Natural killer cell (primary cell): ENCODE data around the gene SVOPL. TPM values are rescaled to one million over a fixed set of nuclear protein-coding genes. Genes with fewer than 3 reads are reported as not detected.

Experiments
- ATAC-seq, 3 donors: fragments of 150-1000 bp in 2 of 3; fragments of 200-7000 bp in 1 of 3; cut with Tn5 transposase; 1 replicate in 1 of 3; 2 replicates in 2 of 3; pipeline ENCODE4 v1.10.0; 2021; ENCODE audit warnings: mild to moderate bottlenecking in 2 of 3, moderate library complexity in 2 of 3
- DNase-seq, 2 donors: peaks; one replicate each; pipeline versions ENCODE4 v3.0.0 to v3.0.0-alpha.2; 2013 to 2021; ENCODE audit warnings: mixed read lengths in 1 of 2
- H3K27ac ChIP-seq: one replicate; pipeline ENCODE4 v1.5.1; 2013; ENCODE audit warnings: mild to moderate bottlenecking, low read length
- H3K27me3 ChIP-seq: one replicate; pipeline ENCODE4 v1.6.1; 2013; ENCODE audit warnings: low read length; ENCODE audit not compliant: control insufficient read depth, insufficient read depth
- H3K36me3 ChIP-seq: one replicate; pipeline ENCODE4 v1.6.1; 2013; ENCODE audit warnings: low read length; ENCODE audit not compliant: control insufficient read depth, insufficient read depth
- H3K4me1 ChIP-seq: one replicate; pipeline ENCODE4 v1.6.1; 2013; ENCODE audit warnings: low read length; ENCODE audit not compliant: control insufficient read depth, insufficient read depth
- H3K4me3 ChIP-seq: one replicate; pipeline ENCODE4 v1.5.1; 2013; ENCODE audit warnings: low read length
- H3K9me3 ChIP-seq: one replicate; pipeline ENCODE4 v1.6.1; 2013; ENCODE audit warnings: low read length; ENCODE audit not compliant: control insufficient read depth, insufficient read depth
- H3K27ac Mint-ChIP-seq, 2 donors: one replicate each; pipeline ENCODE4 v1.8.0; 2022; ENCODE audit warnings: mild to moderate bottlenecking in 2 of 2, mixed read lengths in 2 of 2, moderate library complexity in 1 of 2
- H3K27me3 Mint-ChIP-seq, 2 donors: one replicate each; pipeline ENCODE4 v1.8.0; 2022; ENCODE audit warnings: low read depth in 2 of 2, mixed read lengths in 2 of 2
- H3K36me3 Mint-ChIP-seq: one replicate; pipeline ENCODE4 v1.8.0; 2022; ENCODE audit warnings: mixed read lengths
- H3K4me1 Mint-ChIP-seq, 2 donors: one replicate each; pipeline ENCODE4 v1.8.0; 2022; ENCODE audit warnings: mixed read lengths in 2 of 2
- H3K4me3 Mint-ChIP-seq: one replicate; pipeline ENCODE4 v1.8.0; 2022; ENCODE audit warnings: mild to moderate bottlenecking, moderate library complexity, mixed read lengths
- H3K9me3 Mint-ChIP-seq, 2 donors: one replicate each; pipeline ENCODE4 v1.8.0; 2022; ENCODE audit warnings: mixed read lengths in 2 of 2
- CTCF ChIP-seq: fragments of 200-600 bp; IDR thresholded peaks from one replicate; pipeline ENCODE4 v1.8.0; 2022; ENCODE audit warnings: antibody characterized with exemption
- WGBS: methylation state at CpG from one replicate; pipeline ENCODE4 v1.1.7; 2013; ENCODE audit warnings: missing lambda C conversion rate; ENCODE audit not compliant: insufficient coverage; 5-methylcytosine and 5-hydroxymethylcytosine counted together
- intact Hi-C: fragments of 100-400 bp; cut with micrococcal nuclease; formaldehyde crosslinking; loops from one replicate; pipeline ENCODE4 v1.14.2; 2022
- total RNA-seq, 4 donors: library from RNA; stranded (reverse); fragments of 120-200 nt in 1 of 4; gene quantifications; one replicate each; pipeline versions ENCODE4 v1.2.3 to v1.2.4, GENCODE V29; 2013 to 2022

The SVOPL gene
- total RNA-seq, 3 donors from 2014 or later (not counting 1 experiment from before 2014, with no cell fraction given) = not detected

- 84% methylated on average over 8 of the region's 8 CpGs for WGBS
- no peak for DNase-seq
- Histone ChIP-seq H3K4me3 (no peak overlapping the region), H3K27ac (no peak overlapping the region), H3K36me3 (no peaks in the 10 kb centered on the region), H3K4me1 (no peaks in the 10 kb centered on the region), H3K27me3 (no peaks in the 10 kb centered on the region), H3K9me3 (no peaks in the 10 kb centered on the region)
- no peaks in the 10 kb centered on the region for H3K36me3 Mint-ChIP-seq
- H3K9me3 Mint-ChIP-seq = no peaks in the 10 kb centered on the region
- no peak overlapping the region for H3K27ac Mint-ChIP-seq
- H3K27me3 Mint-ChIP-seq = peaks cover 0 to 4% of the 10 kb centered on the region in 2 donors
- ATAC-seq = no peak
- TF ChIP-seq CTCF = no peak
- no peak overlapping the region for H3K4me3 Mint-ChIP-seq
- H3K4me1 Mint-ChIP-seq = peaks cover 5 to 16% of the 10 kb centered on the region in 2 donors
- intact Hi-C loops = loop anchor here (10.0 kb wide), 1 partner anchor 61 kb away; no protein-coding TSS in a partner anchor
Observed at GRCh38 chr7:138603549-138604318, 97.4 kb downstream of the SVOPL start.

- no peaks in the 10 kb centered on the region for H3K36me3 Mint-ChIP-seq
- DNase-seq (no peak), ATAC-seq (no peak)
- no peaks in the 10 kb centered on the region for H3K27me3 ChIP-seq
- H3K36me3 ChIP-seq = no peaks in the 10 kb centered on the region
- peaks cover 0 to 9% of the 10 kb centered on the region in 2 donors for H3K4me1 Mint-ChIP-seq
- 30% methylated on average over 1 of the region's 1 CpG for WGBS
- no peak overlapping the region for H3K4me3 Mint-ChIP-seq
- no peak overlapping the region for H3K27ac ChIP-seq
- H3K9me3 ChIP-seq = no peaks in the 10 kb centered on the region
- H3K4me3 ChIP-seq = no peak overlapping the region
- TF ChIP-seq CTCF = no peak
- no peak overlapping the region for H3K27ac Mint-ChIP-seq
- no peaks in the 10 kb centered on the region for H3K4me1 ChIP-seq
- intact Hi-C loops = loop anchor here (10.0 kb wide), 1 partner anchor 62 kb away; no protein-coding TSS in a partner anchor
- H3K27me3 Mint-ChIP-seq = peaks cover 0 to 4% of the 10 kb centered on the region in 2 donors
- no peaks in the 10 kb centered on the region for H3K9me3 Mint-ChIP-seq
Observed at GRCh38 chr7:138602451-138602850, 98.7 kb downstream of the SVOPL start.

- Mint-ChIP-seq H3K27ac (no peak overlapping the region), H3K27me3 (no peaks in the 10 kb centered on the region), H3K4me1 (no peaks in the 10 kb centered on the region), H3K4me3 (no peak overlapping the region), H3K9me3 (no peaks in the 10 kb centered on the region), H3K36me3 (no peaks in the 10 kb centered on the region)
- TF ChIP-seq CTCF = no peak
- Histone ChIP-seq H3K9me3 (no peaks in the 10 kb centered on the region), H3K36me3 (no peaks in the 10 kb centered on the region), H3K27ac (no peak overlapping the region), H3K27me3 (no peaks in the 10 kb centered on the region), H3K4me3 (no peak overlapping the region), H3K4me1 (no peaks in the 10 kb centered on the region)
- ATAC-seq (no peak), DNase-seq (no peak)
- WGBS = no CpG with 5 or more reads among the region's 2 CpGs
- intact Hi-C loops = no loop called here
Observed at GRCh38 chr7:138595454-138595853, 105.7 kb downstream of the SVOPL start.
